OCI-LY7 (cell line): ENCODE results near the gene ABHD16B.

Experiments
- EZH2phosphoT487 ChIP-seq: fragments of 200-600 bp; sonication (generic); IDR thresholded peaks from 2 replicates; pipeline ENCODE4 v1.6.1; 2018; ENCODE audit warnings: low read depth, borderline replicate concordance, mild to moderate bottlenecking, mixed run types, antibody characterized with exemption, low read length, moderate library complexity, mixed read lengths
- TF ChIP-seq, protein P1 (sequence below): fragments of 200-600 bp; sonication (generic); conservative IDR thresholded peaks from 2 replicates; pipeline ENCODE4 v1.5.1; 2014; ENCODE audit warnings: mild to moderate bottlenecking, antibody characterized with exemption, low read length, moderate library complexity, mixed read lengths

DNA sequence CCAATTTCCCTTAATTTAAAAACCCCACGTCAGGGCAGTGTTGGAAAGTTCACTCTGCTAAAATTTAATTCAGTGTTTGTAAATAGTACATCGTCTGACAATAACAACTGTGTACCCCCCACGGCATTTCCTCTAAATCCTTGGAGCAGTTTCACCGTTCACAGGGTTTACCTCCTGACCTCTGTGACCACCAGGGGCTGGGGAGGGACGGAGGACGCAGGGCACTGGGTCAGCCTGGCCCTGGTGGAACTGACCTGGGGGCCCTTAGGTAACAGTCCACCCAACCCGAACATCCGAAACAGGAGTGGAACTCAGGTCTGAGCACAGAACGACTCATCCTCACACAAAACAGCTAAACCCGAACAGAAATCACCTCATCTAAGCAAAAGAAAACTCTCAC is 32.3 kb upstream of the ABHD16B start:
- TF ChIP-seq EZH2phosphoT487, result no peak
- TF ChIP-seq, protein P1, sequence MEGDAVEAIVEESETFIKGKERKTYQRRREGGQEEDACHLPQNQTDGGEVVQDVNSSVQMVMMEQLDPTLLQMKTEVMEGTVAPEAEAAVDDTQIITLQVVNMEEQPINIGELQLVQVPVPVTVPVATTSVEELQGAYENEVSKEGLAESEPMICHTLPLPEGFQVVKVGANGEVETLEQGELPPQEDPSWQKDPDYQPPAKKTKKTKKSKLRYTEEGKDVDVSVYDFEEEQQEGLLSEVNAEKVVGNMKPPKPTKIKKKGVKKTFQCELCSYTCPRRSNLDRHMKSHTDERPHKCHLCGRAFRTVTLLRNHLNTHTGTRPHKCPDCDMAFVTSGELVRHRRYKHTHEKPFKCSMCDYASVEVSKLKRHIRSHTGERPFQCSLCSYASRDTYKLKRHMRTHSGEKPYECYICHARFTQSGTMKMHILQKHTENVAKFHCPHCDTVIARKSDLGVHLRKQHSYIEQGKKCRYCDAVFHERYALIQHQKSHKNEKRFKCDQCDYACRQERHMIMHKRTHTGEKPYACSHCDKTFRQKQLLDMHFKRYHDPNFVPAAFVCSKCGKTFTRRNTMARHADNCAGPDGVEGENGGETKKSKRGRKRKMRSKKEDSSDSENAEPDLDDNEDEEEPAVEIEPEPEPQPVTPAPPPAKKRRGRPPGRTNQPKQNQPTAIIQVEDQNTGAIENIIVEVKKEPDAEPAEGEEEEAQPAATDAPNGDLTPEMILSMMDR, result no peak
